T-helper 22 cell (primary cell): ENCODE measurements around the gene REPS2.

Experiments
- DNase-seq: peaks from one replicate; pipeline ENCODE4 v3.0.0-alpha.2; 2020; ENCODE audit warnings: low read depth

The REPS2 gene

GRCh38 chrX:17082831-17083230, 136.4 kb downstream of the REPS2 start:
- DNase-seq: no peak

DNA sequence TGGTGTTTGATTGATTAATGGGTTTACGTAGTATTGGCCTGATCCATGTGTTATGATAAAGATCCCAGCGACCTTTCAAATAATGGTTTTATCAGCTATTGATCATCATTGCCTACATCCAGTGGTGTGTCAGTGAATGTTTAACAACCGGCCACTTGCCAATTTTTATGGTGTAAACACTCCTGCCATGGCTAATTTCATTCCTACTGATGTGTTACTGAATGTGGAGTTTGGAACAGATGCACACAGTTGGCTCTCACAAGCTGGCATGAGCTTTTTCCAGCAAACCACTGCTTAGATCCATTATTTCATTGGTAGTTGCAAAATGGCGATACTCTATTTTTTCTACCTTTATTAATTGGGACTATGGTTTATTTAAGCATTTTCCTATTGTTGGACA, 139.9 kb downstream of the REPS2 start:
- no peak for DNase-seq

DNA sequence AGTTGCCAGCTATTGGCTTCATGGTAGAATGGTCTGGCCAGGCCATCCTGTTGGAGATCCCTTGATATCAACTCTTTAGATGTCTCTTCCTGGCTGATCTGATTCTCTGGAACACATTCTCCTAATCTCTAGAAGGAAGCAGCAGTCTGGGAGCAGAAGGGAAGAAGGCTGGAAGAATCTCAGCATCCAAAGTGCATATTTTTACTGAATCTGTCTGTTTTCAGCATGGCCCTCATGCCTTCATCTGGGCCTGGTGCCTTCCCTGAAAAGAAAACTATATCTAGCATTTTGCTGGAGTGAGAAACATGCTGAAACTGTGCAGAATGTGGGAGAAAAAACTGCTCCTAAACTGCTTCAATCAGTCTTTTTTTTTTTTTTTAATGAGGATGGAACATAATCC, 148.7 kb downstream of the REPS2 start:
- no peak for DNase-seq

DNA sequence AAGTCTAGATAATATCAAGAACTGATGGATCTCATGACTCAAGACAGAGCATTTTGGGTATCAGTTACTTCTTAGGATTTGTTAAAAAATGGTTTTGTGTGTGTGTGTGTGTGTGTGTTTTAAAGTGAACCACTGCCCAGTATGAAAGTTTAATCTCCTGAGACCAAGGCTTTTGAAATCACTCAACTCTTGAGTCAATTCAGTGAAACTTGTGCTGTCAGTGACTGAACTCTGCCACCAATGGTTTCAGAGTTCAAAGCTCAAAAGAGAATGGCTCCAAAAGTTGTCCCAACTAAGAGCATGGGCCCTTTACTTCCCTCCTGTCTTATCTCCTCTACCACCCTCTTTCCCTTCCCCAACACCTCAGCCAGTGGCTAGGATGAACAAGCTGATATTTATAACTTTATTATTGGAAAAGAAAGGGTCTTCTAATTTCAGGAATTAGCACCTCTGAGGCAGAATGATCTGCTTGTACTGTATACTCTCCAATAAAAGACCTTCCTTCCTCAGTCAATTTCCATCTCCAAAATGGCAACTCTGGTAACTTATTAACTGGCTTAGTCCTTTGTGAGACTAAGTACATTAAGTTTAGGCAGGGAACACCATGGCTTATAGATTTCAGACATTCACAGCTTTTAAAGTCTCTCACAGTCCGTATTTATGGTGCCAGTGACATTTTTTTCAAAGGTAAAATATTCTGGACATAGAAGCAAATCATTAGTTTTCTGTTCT, 152.2 kb downstream of the REPS2 start:
- no peak for DNase-seq

- no peak for DNase-seq
These were observed 158.0 kb downstream of the REPS2 start for GRCh38 chrX:17104433-17104832.

DNA sequence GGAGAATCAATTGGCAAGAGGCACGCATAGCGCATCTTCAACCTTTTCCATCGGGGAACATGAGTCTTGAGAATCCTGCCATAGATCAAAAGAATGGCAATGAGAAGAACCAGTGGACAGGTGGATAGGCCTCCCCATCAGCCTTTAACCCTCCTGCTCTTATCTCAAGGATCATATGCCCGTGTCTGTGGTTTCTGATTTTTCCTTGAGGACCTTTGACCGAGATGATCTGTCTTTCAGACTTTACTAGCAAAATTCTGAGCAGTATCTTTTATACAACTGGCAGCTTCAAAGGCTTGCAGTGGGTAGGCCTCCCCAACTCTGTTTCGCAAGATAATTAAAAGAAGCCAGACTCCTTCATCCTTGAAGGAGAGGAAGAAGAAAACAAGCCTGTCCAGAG, 174.4 kb downstream of the REPS2 start:
- no peak for DNase-seq

- no peak for DNase-seq
These were observed 207.5 kb downstream of the REPS2 start for GRCh38 chrX:17154001-17154400.

DNA sequence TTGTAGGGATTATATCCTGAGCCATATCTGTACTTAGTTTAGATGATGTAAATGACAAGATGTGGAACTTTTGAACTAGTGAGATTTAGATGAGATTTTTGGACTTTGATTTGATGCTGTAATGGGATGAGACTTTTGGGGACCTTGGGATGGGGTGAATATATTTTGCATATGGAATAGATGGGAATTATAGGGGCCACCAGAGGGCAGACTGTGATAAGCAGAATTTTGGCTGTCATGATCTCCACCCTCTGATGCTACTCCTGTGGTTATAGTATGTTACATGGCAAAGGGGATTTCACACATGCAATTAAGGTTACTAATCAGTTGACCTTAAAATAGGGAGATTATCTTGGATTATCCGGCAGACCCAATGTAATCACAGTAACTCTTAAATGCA, 214.5 kb downstream of the REPS2 start:
- no peak for DNase-seq

DNA sequence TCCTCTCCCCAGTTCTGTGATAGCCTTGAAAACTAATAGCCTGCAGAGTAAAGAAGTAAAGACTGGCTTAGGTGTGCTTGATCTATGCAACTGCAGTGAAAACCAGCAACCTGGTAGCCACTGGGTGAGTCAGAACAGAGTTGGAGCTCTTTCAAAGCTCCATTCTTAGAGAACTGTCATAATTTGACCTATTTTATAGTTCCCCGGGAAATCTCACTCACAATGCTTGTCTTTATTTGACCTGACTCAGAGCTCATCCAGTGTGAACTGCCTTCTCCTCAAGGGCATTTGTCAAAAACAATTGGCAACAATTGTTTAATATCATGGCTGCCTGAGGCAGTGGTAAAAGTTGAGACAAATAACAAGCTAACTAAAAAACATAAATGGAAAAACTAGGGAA, 215.5 kb downstream of the REPS2 start:
- DNase-seq: no peak

GRCh38 chrX:17164079-17164478, 217.6 kb downstream of the REPS2 start:
- no peak for DNase-seq

DNA sequence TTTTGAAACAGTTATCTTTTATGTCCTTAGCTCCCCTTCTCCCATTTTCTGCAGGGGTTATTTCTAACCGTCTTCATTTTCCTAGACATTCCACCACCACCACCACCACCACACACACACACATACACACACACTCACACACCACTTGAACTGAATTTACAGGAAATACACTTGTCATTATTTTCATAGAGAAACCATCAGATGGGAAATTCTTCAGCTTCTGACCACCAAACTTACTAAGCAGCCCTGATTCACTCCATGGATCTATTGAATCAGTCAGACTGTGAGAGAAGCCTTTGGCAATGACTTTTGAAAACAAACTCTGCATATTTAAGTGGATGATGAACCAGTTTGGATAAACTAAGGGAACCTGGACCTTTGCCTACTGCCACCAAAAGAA, 218.5 kb downstream of the REPS2 start:
- DNase-seq: no peak

DNA sequence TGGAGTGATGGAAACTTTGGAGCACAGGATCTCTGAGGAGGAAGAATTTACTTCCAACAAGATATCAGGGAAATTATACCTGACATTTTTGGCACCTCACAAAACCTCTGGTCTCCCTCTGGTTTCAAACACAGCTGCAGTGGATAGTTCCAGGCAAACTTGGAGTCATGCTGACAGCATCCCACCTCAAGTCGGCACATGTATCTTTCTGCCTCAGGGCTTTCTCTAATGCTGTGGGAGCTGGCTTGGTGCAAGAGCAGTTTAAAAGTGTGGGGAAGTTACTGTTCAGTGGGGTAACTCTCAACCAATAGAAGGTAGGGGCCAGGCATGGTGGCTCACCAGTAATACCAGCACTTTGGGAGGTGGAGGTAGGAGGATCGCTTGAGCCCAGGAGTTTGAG, 221.5 kb downstream of the REPS2 start:
- no peak for DNase-seq

DNA sequence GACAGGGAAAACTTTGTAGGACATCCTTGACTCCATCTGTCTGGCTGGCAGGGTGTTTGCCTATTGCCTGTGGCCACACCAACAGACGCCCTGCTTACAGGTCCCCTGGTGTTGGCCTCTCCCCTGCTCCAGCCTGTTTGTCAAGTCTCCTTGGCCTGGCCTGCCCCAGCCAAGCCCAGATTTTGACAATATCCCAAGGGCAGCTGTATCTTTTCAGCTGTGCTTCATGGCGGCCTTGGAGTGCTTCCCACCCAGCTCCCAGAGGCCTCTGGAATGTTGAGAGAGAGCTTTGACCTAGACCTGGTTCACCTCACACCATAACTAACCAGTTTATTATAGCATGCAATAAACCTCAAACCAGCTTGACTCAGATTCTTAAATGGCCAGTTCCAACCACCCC, 224.5 kb downstream of the REPS2 start:
- no peak for DNase-seq

DNA sequence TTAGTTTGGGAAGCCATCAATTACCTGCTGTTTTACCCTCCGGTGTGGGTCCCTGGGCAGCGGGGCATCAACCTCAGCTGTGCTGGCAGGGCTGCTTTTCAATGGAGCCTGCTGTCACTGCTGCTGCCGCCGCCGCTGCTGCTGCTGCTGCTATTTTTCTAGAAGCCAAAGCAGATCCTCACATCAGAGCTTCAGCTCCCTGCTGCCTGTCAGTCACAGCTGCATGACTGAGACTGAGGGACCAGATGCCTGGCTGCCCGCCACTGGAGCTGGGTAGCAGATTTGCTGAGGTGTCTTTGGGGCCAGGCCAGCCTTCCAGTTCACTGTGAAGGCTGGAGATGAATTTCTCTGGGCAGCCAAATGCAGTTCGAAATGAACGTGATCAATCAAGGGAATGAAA, 228.2 kb downstream of the REPS2 start:
- no peak for DNase-seq

DNA sequence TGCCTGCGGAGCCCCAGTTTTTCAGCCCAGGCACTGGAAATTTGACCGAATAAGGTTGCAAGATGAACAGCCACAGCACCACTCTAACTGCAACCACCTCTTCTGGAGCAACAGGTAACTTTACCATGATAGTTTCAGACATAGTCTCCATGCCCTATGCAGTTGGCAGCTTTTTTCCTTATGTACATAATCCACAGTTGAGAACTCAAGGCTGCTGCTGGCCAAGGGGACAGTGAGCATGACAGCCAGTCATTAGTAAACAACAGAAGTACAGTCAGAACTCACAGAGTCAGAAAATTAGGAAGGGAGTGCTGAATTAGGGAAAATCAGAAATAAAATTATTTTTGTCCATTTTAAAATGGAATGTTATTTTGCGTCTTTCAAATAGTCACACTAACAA, 235.9 kb downstream of the REPS2 start:
- DNase-seq: no peak

- no peak for DNase-seq
These were observed 237.1 kb downstream of the REPS2 start for GRCh38 chrX:17183566-17183965.

DNA sequence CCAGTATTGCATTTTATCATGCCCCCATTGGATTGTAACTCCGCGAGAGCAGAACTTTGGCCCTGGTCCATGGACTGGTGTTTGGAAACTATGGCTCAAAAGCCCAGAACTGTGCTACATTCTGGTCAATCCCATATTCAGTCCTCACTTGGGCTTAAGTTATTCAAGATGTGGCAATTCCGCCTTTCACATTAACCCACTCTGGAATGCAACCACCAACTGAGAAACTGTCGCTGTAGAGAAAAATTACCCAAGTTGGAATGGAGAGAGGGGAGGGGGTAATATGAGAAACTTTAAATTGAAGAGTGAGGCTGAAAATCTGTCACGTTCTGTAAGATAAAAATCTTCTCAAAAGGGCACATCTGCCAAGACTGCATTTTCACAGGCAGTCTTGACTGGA, 239.0 kb downstream of the REPS2 start:
- DNase-seq: no peak

- no peak for DNase-seq
These were observed 240.8 kb downstream of the REPS2 start for GRCh38 chrX:17187136-17187756.

DNA sequence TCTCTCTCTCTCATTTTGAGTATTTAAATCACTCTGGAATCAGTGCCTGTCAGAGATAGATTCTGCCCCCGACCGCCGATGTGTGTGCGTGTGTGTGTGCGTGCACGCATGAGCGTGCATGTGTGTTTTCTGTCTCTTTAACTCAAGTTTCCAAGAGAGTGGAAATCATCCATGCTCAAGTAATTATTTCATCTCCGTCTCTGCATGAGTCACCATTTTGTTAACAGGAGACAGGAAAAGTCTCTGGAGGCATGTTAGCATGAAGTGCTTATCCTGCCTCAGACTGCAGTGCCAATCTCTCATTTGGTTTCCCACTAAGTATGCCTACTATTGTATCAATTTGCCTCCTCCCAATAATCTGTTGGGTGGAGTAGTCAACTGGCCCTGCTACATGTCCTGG, 245.6 kb downstream of the REPS2 start:
- DNase-seq: no peak
